Measurements from ENCODE around the gene IGFLR1. TPM values are rescaled to one million over a fixed set of nuclear protein-coding genes. Genes with fewer than 3 reads are reported as not detected.

Gene IGFLR1
- total and polyA plus RNA-seq, 2 of the 8 experiments (the other 6 are each of a cell fraction or from before 2014, with no cell fraction given): 8.4 to 28.9 TPM

DNA sequence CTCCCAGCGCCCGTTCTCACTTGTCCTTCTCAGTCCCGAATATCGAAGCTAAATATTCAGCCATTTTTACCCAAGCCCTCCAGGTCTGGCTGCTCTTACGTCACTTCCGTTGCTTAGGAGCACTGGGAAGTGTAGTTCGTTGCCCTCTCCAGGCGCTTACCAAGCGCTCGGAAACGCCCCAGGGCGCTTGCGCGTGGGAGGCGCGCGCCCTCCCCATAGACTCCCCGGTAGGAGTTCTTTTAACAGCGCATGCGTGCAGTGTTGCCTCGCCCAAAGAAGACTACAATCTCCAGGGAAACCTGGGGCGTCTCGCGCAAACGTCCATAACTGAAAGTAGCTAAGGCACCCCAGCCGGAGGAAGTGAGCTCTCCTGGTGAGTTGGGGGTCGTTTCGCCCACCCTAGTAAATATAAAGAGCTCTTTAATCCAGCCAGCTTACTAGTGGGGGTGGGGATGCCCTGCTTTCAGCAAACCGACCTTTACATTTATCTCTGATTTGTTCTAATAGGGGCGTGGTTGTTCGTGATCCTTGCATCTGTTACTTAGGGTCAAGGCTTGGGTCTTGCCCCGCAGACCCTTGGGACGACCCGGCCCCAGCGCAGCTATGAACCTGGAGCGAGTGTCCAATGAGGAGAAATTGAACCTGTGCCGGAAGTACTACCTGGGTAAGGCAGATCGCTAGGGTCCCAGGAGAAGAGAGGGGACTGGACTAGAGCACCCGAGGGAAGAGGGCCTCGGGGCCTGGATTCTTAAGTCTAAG, 3.3 kb upstream of the IGFLR1 start, which contains the start of the genes PSENEN and U2AF1L4 (continued):
- TF ChIP-seq NANOG (IDR thresholded peaks at IDR 0.05; ENCODE audit: insufficient read depth, low read depth, low read length, poor library complexity, severe bottlenecking): no peak
- no peak for TF ChIP-seq ZNF274 (IDR thresholded peaks at IDR 0.05; ENCODE audit: borderline replicate concordance, extremely low read depth, low read length)
- peak; percentile 91 for TF ChIP-seq CREB1 (IDR thresholded peaks at IDR 0.05)
- TF ChIP-seq, protein P1, sequence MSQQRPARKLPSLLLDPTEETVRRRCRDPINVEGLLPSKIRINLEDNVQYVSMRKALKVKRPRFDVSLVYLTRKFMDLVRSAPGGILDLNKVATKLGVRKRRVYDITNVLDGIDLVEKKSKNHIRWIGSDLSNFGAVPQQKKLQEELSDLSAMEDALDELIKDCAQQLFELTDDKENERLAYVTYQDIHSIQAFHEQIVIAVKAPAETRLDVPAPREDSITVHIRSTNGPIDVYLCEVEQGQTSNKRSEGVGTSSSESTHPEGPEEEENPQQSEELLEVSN (IDR thresholded peaks at IDR 0.05): no peak
- peak; percentile 86; the same call in 1 of the 2 replicates for TF ChIP-seq YY1 (IDR thresholded peaks at IDR 0.05; ENCODE audit: low read depth, low read length)
- TF ChIP-seq EP300 (IDR thresholded peaks at IDR 0.05; ENCODE audit: borderline replicate concordance in 1 of 2, low read depth in 2 of 2, low read length in 2 of 2): no peak
- no peak for TF ChIP-seq JUN (IDR thresholded peaks at IDR 0.05; ENCODE audit: low read depth, low read length)
- TF ChIP-seq TEAD4 (IDR thresholded peaks at IDR 0.05; ENCODE audit: low read depth, low read length): no peak
- no peak for TF ChIP-seq RNF2 (IDR thresholded peaks at IDR 0.05; ENCODE audit: borderline replicate concordance, low read depth, low read length, missing control alignments, poor library complexity, severe bottlenecking)
- TF ChIP-seq SAP30 (IDR thresholded peaks at IDR 0.05; ENCODE audit: insufficient read depth, insufficient replicate concordance, low read length): peak; percentile 88

Data from H1 (cell line).